Medulla oblongata (tissue), 1 donor: ENCODE data around the gene RCAN2.
A peak's percentile ranks its signal among the peaks of the same experiment; 100 is the strongest.

Experiments used
- DNase-seq: peaks from one replicate; pipeline ENCODE4 v3.0.0-alpha.2; 2015; ENCODE audit errors: extremely low spot score

Gene RCAN2

GRCh38 chr6:46491628-46492547, 639 bp upstream of the RCAN2 start:
- peak; percentile 89 for DNase-seq

- DNase-seq: peak; percentile 55
Measured at GRCh38 chr6:46490425-46491200, 636 bp downstream of the RCAN2 start.

GRCh38 chr6:46486181-46486580, 5.1 kb downstream of the RCAN2 start:
- no peak for DNase-seq

- DNase-seq: peak; percentile 61
Measured at GRCh38 chr6:46484081-46484820, 7.0 kb downstream of the RCAN2 start.

- DNase-seq: no peak
Measured at GRCh38 chr6:46476301-46476700, 14.9 kb downstream of the RCAN2 start.

- no peak for DNase-seq
Measured at GRCh38 chr6:46473881-46474280, 17.4 kb downstream of the RCAN2 start.

GRCh38 chr6:46472243-46472642, 19.0 kb downstream of the RCAN2 start:
- no peak for DNase-seq

GRCh38 chr6:46469021-46469420, 22.2 kb downstream of the RCAN2 start:
- DNase-seq: no peak

- DNase-seq: no peak
Measured at GRCh38 chr6:46468403-46469010, 22.7 kb downstream of the RCAN2 start.

GRCh38 chr6:46466570-46466969, 24.7 kb downstream of the RCAN2 start:
- DNase-seq: no peak

- DNase-seq: no peak
Measured at GRCh38 chr6:46465294-46466165, 25.7 kb downstream of the RCAN2 start.

- no peak for DNase-seq
Measured at GRCh38 chr6:46456297-46456696, 35.0 kb downstream of the RCAN2 start.

GRCh38 chr6:46454691-46455090, 36.6 kb downstream of the RCAN2 start:
- DNase-seq: no peak

GRCh38 chr6:46453741-46454316, 37.4 kb downstream of the RCAN2 start:
- DNase-seq: no peak

GRCh38 chr6:46453216-46453615, 38.0 kb downstream of the RCAN2 start:
- DNase-seq: no peak

GRCh38 chr6:46452312-46452917, 38.8 kb downstream of the RCAN2 start:
- no peak for DNase-seq

- no peak for DNase-seq
Measured at GRCh38 chr6:46451343-46451742, 39.9 kb downstream of the RCAN2 start.

- no peak for DNase-seq
Measured at GRCh38 chr6:46444772-46445454, 46.3 kb downstream of the RCAN2 start.

- DNase-seq: no peak
Measured at GRCh38 chr6:46443623-46444022, 47.6 kb downstream of the RCAN2 start.
